GM12865 (cell line): Measurements from ENCODE around the gene DLG2.
"Not testable (repeated sequence)": the region's sequence is repeated elsewhere in the genome, so short reads cannot be mapped to it uniquely, and the experiment has no call there.

Experiments used
- DNase-seq: peaks from one replicate; pipeline ENCODE4 v3.0.0; 2010; ENCODE audit warnings: low read depth
- H3K4me3 ChIP-seq: 2 replicates; pipeline ENCODE4 v1.5.1; 2011; ENCODE audit warnings: mild to moderate bottlenecking, low read depth, low read length, control low read depth
- TF ChIP-seq, protein P1 (sequence below): IDR thresholded peaks from 2 replicates; pipeline ENCODE4 v1.5.1; 2011; ENCODE audit warnings: low read length, control low read depth, low read depth, inconsistent platforms; ENCODE audit not compliant: insufficient read depth; ENCODE audit errors: missing control alignments

The DLG2 gene

DNA sequence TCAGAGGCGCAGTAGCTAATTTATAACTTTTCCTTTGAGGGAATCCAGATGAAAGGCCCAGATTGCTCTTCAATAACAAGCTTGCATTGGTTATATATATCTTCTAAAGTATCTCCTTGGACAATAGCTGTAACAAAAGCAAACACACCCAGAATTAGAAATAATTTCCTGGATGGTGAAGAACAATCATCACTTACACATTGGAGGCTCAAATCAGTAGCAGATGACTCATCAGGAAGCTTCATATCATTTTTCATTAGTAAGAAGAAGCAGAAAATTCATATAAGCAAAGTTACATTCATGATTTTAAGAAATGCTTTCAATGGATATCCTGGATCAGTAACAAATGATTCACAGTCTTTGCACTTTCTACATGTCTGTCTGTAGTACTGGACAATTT lies 2167.3 kb downstream of the DLG2 start:
- no peak overlapping the region for H3K4me3 ChIP-seq
- no peak for DNase-seq
- TF ChIP-seq, protein P1, sequence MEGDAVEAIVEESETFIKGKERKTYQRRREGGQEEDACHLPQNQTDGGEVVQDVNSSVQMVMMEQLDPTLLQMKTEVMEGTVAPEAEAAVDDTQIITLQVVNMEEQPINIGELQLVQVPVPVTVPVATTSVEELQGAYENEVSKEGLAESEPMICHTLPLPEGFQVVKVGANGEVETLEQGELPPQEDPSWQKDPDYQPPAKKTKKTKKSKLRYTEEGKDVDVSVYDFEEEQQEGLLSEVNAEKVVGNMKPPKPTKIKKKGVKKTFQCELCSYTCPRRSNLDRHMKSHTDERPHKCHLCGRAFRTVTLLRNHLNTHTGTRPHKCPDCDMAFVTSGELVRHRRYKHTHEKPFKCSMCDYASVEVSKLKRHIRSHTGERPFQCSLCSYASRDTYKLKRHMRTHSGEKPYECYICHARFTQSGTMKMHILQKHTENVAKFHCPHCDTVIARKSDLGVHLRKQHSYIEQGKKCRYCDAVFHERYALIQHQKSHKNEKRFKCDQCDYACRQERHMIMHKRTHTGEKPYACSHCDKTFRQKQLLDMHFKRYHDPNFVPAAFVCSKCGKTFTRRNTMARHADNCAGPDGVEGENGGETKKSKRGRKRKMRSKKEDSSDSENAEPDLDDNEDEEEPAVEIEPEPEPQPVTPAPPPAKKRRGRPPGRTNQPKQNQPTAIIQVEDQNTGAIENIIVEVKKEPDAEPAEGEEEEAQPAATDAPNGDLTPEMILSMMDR = no peak

DNA sequence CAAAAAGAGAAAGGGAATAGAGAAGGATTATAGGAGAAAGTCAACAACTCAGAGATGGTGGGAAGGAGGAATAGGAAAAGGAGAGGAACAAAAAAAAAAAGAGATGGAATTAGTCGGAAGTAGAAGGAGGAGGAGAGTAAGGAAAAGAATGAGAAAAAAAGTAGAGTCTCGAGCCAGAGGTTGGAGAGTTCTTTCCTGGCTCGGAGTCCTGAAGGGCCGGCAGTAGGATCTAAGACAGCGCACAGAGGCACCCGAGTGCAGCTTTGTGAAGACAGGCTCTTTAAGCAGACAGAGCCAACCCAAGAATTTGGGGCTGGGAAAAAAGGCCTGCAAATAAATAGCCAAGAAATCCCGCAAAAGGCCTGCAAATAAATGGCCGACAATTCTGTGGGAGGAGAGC lies 2170.6 kb downstream of the DLG2 start:
- DNase-seq = no peak
- TF ChIP-seq, protein P1 = no peak
- H3K4me3 ChIP-seq = no peak overlapping the region

DNA sequence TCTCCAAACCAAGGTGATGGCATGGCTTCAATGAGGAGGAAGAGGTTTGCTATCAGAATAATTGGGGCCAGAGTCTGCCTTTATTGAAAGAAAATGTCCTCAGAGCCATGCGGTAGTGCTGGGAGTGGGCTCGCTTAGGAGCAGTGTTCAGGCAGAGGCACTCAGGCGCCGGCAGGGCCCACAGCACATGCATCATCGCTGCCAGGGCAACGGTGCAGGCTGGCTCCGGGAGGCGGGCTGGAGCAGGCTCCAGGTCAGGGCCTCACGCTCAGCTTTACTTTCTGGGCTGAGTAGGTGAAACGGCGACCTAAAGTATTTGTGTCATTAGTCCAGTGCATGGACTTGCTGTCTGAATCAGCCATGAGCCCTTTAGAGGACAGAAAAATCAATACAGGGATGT lies 2171.1 kb downstream of the DLG2 start:
- H3K4me3 ChIP-seq = no peak overlapping the region
- TF ChIP-seq, protein P1 = no peak
- no peak for DNase-seq

DNA sequence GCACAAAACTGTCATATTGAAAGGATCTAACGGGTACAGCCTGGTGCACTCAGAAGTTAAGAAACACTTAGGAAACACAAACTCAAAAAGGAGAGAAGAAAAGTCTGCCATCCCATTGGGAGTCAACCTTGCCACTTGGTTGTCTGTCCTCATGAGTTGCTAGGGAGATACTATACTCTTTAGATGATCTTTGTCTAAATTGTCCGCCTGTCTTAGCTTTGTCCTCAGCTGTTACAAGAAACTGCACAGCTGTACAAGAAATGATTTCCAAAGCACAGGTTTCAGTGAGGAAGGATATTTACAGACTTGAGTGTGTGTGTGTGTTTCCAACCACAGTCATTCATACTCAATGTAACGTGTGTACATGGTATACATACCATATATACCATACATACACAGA lies 2171.8 kb downstream of the DLG2 start:
- TF ChIP-seq, protein P1 = no peak
- DNase-seq = no peak
- no peak overlapping the region for H3K4me3 ChIP-seq

DNA sequence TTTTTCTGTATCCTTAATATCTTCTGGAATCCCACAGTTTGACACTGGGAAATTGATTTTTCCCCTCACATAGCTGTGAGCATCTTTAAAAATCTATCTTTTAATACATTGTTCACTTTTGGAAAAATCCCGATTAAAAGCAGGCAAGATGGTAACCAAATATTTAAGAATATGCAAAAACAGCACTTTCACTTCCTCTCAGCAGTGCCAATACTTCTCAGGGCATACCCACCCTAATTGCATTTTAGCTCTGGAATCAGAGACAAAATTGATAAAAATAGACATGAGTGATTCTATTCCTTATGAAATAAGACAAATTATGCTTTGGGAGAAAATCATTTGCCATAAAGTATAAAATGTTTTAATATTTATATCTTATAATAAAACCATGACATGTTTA lies 2172.5 kb downstream of the DLG2 start:
- no peak overlapping the region for H3K4me3 ChIP-seq
- no peak for DNase-seq
- TF ChIP-seq, protein P1 = no peak

DNA sequence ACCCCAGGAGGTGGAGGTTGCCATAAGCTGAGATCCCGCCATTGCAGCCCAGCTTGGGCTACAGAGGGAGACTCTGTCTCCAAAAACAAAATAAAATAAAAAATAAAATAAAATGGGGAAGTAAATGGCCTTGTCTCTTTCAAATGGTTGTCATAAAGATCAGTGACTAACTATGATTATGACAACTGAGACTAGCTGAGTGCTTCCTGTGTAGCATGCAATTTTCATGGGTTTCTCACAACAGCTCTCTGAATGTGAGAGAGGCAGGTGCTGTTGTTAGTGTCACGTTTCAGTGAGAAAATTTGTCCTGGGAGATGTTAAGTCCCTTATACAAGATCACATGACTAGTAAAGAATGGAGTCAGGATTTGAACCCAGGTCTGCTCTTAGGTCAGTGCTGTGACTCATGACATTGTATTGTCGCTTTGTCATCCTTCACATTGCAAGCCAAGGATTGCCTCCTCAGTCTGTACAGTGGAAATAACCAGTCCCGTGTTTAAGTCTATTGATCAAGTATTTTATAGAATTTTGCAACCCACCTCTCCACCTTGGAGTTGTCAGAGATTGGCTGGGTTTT lies 2177.7 kb downstream of the DLG2 start:
- DNase-seq = peak; percentile 39
- TF ChIP-seq, protein P1 = no peak
- H3K4me3 ChIP-seq = no peak overlapping the region

DNA sequence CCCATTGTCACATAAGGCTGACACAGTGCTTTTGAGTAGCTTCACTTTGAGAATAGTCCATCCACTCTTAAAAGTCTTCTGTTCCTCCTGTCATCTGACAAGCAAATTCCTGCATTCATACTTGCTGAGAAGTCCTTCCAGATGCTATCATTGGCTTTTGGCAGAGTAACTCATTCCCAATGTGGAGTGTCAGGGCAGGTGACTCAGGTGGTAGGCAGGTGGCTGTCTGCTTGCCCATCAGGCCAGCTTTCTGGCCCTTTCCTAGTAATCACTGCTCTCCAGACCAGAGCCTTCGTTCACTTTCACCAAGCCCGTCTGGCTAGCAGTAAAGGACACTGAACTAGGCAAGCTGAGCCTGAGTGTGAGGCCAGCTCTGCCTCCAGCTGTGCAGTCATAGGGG lies 2178.5 kb downstream of the DLG2 start:
- TF ChIP-seq, protein P1 = no peak
- no peak for DNase-seq
- no peak overlapping the region for H3K4me3 ChIP-seq

DNA sequence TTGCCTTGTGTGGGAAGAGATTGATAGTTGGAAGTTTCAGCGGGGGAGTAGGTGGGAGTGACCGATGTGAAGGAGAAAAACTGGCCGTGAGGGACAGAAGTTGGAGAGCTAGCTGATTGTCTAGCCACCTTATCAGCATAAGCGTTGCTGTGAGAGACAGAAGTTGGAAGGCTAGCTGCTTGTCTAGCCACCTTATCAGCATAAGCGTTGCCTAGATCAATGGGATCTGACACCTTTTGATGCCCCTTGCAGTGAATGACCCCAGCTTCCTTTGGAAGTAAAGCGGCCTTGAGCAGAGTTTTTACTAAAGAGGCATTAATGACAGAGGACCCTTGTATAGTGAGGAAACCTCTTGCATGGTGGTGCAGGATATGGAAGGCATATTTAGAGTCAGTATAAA lies 2183.3 kb downstream of the DLG2 start:
- not testable (repeated sequence) for DNase-seq, H3K4me3 ChIP-seq
